Chondrocyte (in vitro differentiated cells): ENCODE results near the gene LRRC4B. TPM values are rescaled to one million over a fixed set of nuclear protein-coding genes. Genes with fewer than 3 reads are reported as not detected.

ENCODE experiments used
- DNase-seq: peaks from one replicate; pipeline ENCODE4 v3.0.0; 2021; ENCODE audit warnings: mixed read lengths, low spot score
- H3K27ac Mint-ChIP-seq: one replicate; pipeline ENCODE4 v1.8.0; 2021; ENCODE audit warnings: mild to moderate bottlenecking, moderate library complexity, mixed read lengths; ENCODE audit not compliant: unreplicated experiment
- H3K27me3 Mint-ChIP-seq: 2 replicates; pipeline ENCODE4 v1.8.0; 2021; ENCODE audit warnings: low read depth, mixed read lengths
- H3K36me3 Mint-ChIP-seq: 2 replicates; pipeline ENCODE4 v1.8.0; 2021; ENCODE audit warnings: low read depth, mixed read lengths
- H3K4me1 Mint-ChIP-seq: 2 replicates; pipeline ENCODE4 v1.8.0; 2021; ENCODE audit warnings: low read depth, mild to moderate bottlenecking, mixed read lengths
- H3K4me3 Mint-ChIP-seq: one replicate; pipeline ENCODE4 v1.8.0; 2021; ENCODE audit warnings: mild to moderate bottlenecking, moderate library complexity, mixed read lengths; ENCODE audit not compliant: unreplicated experiment
- H3K9me3 Mint-ChIP-seq: 2 replicates; pipeline ENCODE4 v1.8.0; 2021; ENCODE audit warnings: low read depth, mixed read lengths
- CTCF ChIP-seq: fragments of 200-600 bp; sonication (generic); IDR thresholded peaks from 2 replicates; pipeline ENCODE4 v1.5.0; 2021; ENCODE audit warnings: antibody characterized with exemption, mild to moderate bottlenecking, moderate library complexity
- total RNA-seq: library from RNA; stranded (reverse); gene quantifications from 3 replicates; pipeline ENCODE4 v1.2.1, GENCODE V29; 2021

LRRC4B gene
- total RNA-seq, 1 donor from 2014 or later = 0.52 TPM

DNA sequence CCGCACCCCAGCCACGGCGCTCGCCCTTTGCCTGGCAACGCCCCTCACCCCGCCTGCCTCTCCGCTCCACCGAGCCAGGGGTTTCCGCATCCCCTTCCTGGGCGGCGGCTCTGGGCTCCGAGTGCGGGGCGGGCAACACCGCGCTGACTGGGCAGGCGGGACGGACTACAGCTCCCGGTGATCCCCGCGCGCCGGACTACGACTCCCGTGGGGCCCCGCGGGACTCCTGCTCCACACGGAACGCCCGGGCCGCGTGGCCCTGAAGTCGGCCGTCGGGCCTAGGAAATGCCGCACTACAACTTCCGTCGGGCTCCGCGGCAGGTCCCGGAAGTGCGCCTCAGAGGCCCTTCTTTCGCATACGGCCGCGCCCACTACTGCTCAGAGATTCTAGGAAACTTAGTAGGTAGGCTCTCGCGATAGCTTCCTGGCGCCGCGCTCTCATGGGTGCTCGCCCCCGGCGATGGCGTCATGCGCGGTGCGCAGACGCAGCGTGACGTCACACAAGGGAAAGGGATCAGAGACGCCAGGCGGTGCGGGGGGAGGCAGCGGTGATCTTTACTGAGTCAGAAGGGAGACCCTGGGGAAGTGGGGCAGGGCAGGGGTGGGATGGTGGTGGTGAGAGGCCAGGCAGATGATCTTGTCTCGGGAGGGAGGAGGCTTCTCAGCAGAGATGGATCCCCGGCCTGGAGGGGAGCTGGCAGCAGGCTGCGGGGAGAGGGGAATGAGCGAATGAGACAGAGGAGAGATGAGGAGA lies 57.0 kb downstream of the LRRC4B start, which contains the start of gene JOSD2:
TSS of gene JOSD2 (minus strand) at position 123 of the 754 bp plus-strand sequence. CDS start 760 bp downstream, outside the sequence.
- no peaks in the 10 kb centered on the region for H3K27me3 Mint-ChIP-seq
- peaks cover 25% of the 10 kb centered on the region for H3K4me1 Mint-ChIP-seq
- H3K27ac Mint-ChIP-seq = peak within 1 kb of the TSS; percentile 99
- peak within 1 kb of the TSS; percentile 95 for H3K4me3 Mint-ChIP-seq
- DNase-seq = peak; percentile 100
- peaks cover 1% of the 10 kb centered on the region for H3K36me3 Mint-ChIP-seq
- H3K9me3 Mint-ChIP-seq = no peaks in the 10 kb centered on the region
- no peak for TF ChIP-seq CTCF

DNA sequence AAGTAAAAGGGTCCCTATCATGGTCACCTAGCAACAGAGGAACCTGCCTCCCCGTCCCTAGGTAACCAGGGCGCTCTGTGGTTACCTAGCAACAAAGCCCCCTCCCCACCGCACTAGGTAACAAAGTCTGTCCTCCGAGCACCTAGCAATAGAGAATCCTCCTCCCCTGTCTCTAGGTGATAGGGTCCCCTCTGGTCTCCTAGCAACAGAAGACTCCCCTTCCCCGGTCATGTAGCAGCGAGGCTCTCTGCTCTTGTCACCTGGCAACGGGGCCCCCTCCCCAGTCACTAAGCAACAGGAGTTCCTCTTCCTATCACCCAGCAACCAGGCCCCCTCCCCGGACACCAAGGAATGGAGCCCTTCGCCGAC lies 57.6 kb downstream of the LRRC4B start:
- no peak for DNase-seq
- no peak for TF ChIP-seq CTCF
- Mint-ChIP-seq H3K4me1 (peaks cover 25% of the 10 kb centered on the region), H3K36me3 (peaks cover 1% of the 10 kb centered on the region), H3K9me3 (no peaks in the 10 kb centered on the region), H3K4me3 (peak overlapping the region; percentile 95), H3K27me3 (no peaks in the 10 kb centered on the region), H3K27ac (peak overlapping the region; percentile 99)

DNA sequence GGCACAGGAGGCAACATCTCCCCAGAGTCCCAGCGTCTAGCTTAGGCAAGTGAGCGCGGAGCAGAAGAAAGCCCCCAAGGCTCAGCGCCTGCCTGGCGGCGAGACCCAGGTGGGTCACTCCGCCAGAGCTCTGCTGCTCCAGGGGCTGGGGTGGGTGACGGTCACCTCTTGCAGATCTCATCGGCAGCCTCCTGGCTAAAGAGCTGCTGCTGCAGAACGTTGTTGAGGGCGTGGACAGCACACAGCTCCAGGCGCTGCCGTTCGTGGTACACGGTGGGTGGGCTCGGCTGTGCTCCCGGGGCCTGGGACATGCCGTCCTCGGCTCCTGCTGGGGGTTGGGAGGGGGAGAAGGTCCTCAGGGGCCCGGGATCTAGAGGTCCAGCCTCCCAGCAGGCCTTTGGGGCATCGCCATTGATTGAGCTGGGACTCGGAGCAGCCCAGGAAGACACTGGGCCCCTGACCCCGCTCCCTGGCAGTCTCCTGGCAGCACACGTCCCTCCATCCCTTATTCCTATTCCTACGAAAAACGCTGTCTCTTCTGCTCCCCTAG lies 58.0 kb downstream of the LRRC4B start:
- Mint-ChIP-seq H3K9me3 (no peaks in the 10 kb centered on the region), H3K36me3 (peaks cover 1% of the 10 kb centered on the region), H3K27me3 (no peaks in the 10 kb centered on the region), H3K4me3 (peak overlapping the region; percentile 95), H3K27ac (peak overlapping the region; percentile 99), H3K4me1 (peaks cover 25% of the 10 kb centered on the region)
- DNase-seq = peak; percentile 92
- no peak for TF ChIP-seq CTCF

DNA sequence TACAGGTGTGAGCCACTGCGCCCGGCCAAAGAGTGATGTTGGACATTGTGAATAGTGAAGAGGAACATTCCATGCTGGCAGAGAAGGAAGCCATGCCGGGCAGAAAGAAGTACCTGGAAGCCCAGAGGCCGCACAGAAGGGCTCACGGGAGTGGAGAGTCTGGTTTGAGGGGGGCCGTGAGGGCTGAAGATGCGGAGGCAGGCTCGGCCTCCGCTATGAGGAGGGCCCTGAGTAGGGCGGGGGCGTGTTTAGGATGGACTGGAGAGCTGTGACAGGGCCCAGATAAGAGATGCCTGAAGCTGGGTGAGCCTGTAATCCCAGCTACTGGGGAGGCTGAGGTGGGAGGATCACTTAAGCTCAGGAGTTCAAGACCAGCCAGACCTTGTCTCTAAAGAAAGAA lies 58.9 kb downstream of the LRRC4B start:
- H3K9me3 Mint-ChIP-seq = no peaks in the 10 kb centered on the region
- peaks cover 1% of the 10 kb centered on the region for H3K36me3 Mint-ChIP-seq
- DNase-seq = peak; percentile 67
- H3K27ac Mint-ChIP-seq = no peak overlapping the region
- no peaks in the 10 kb centered on the region for H3K27me3 Mint-ChIP-seq
- no peak for TF ChIP-seq CTCF
- H3K4me3 Mint-ChIP-seq = peak overlapping the region; percentile 31
- peaks cover 25% of the 10 kb centered on the region for H3K4me1 Mint-ChIP-seq

GRCh38 chr19:50508843-50509190 lies 59.4 kb downstream of the LRRC4B start:
- Mint-ChIP-seq H3K27ac (no peak overlapping the region), H3K4me3 (peak overlapping the region; percentile 8), H3K36me3 (peaks cover 1% of the 10 kb centered on the region), H3K27me3 (no peaks in the 10 kb centered on the region), H3K4me1 (peaks cover 25% of the 10 kb centered on the region), H3K9me3 (no peaks in the 10 kb centered on the region)
- TF ChIP-seq CTCF = no peak
- DNase-seq = peak; percentile 59
